Activated T-cell treated with anti-CD3 and anti-CD28 coated beads, Interleukin-2, amount 50 U/mL, for 24 hours (primary cell): Measurements from ENCODE around the gene PKD2L2.
"Not testable (repeated sequence)": the region's sequence is repeated elsewhere in the genome, so short reads cannot be mapped to it uniquely, and the experiment has no call there.

Source experiments
- DNase-seq: peaks from one replicate; pipeline ENCODE4 v3.0.0-alpha.2; 2020
- H3K27ac Mint-ChIP-seq: 2 replicates; pipeline ENCODE4 v1.8.0; 2020; ENCODE audit warnings: mild to moderate bottlenecking, mixed read lengths
- H3K27me3 Mint-ChIP-seq: 2 replicates; pipeline ENCODE4 v1.8.0; 2020; ENCODE audit warnings: mixed read lengths
- H3K36me3 Mint-ChIP-seq: 2 replicates; pipeline ENCODE4 v1.8.0; 2020; ENCODE audit warnings: low read depth, mixed read lengths
- H3K4me1 Mint-ChIP-seq: 2 replicates; pipeline ENCODE4 v1.8.0; 2020; ENCODE audit warnings: low read depth, mixed read lengths
- H3K4me3 Mint-ChIP-seq: 2 replicates; pipeline ENCODE4 v1.8.0; 2020; ENCODE audit warnings: mild to moderate bottlenecking, moderate library complexity, mixed read lengths
- H3K9me3 Mint-ChIP-seq: 2 replicates; pipeline ENCODE4 v1.8.0; 2020; ENCODE audit warnings: mixed read lengths

PKD2L2 gene

DNA sequence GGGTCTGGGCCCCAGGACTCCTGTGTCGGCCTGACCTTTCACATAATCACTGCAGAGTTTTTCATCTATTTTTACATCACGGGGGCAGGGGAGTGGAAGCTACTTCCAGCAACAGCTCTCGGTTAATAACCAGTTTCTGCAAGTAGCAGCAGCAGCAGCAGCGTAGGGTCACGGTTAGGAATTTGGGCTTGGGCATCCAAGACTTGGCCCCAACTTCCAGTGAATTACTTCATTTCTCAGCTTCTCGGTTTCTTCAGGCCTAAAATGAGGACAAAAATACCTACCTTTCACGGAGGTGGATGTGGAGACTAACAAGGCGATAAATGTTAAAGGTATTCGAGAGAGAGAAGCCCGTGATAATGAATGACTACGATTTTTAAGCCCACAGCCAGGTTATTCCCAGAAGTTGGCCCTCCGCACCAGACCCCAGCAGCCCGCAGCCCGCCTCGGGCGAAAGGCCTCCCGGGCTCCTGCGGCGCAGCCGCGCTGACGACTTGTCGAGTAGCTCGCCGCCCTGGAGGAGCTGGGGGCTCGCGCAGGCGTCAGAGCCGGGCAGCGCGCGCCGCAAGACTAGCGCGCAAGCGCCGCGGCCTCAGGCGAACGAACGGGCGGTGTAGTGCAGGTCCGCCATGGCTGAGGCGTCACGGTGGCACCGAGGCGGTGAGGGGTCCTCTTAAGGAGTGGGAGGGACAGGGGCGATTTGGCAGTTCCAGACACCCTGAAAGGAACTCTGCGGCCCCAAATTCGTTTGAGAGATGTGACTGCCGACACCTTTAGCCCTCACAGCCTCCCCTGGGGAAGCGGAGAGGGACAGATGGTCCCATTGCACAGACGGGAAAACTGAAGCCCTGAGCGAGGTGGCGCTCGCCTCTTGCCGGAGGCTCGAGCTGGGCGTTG is at the start of gene PKD2L2:
TSS of gene PKD2L2 (plus strand) at position 595 of the 897 bp plus-strand sequence. CDS start at position 630, 35 bp downstream.
- peak; percentile 88 for DNase-seq
- H3K36me3 Mint-ChIP-seq: peaks cover 7% of the 10 kb centered on the region
- H3K9me3 Mint-ChIP-seq: peaks cover 4% of the 10 kb centered on the region
- peak within 1 kb of the TSS; percentile 93 for H3K27ac Mint-ChIP-seq
- peaks cover 23% of the 10 kb centered on the region for H3K4me1 Mint-ChIP-seq
- H3K4me3 Mint-ChIP-seq: peak within 1 kb of the TSS; percentile 86
- no peaks in the 10 kb centered on the region for H3K27me3 Mint-ChIP-seq

- H3K4me3 Mint-ChIP-seq: no peak overlapping the region
- peaks cover 5% of the 10 kb centered on the region for H3K36me3 Mint-ChIP-seq
- no peak overlapping the region for H3K27ac Mint-ChIP-seq
- H3K4me1 Mint-ChIP-seq: no peaks in the 10 kb centered on the region
- no peaks in the 10 kb centered on the region for H3K9me3 Mint-ChIP-seq
- H3K27me3 Mint-ChIP-seq: no peaks in the 10 kb centered on the region
- no peak for DNase-seq
These were observed 47.0 kb upstream of the PKD2L2 start for GRCh38 chr5:137842296-137842695.

DNA sequence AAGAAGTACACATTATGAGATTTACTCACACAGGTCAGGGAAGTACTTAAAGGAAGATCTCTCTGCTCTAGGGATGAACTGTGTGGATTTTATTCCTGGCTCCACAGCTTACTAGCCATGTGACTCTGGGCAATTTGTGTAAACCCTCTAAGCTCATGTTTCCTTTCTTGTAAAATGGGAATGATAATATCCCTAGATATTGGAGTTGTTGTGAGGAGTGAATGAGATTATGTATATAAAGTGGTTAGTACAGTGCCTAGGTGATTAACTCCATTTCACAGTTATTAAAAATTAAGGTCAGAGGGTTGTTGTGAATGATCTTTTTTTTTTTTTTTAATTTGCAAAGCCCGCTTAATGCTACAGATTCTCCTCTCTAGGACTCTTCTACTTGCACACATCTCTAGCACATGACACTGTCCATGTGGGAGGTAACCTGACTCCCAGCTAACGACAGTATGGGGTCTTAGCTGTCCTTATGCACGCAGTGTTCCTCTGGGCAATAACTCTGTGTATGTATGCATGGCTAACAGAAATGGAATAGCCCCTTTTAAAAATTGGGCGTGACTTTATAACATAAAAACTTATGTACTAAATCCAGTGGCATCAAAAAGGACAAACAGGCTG is 45.5 kb upstream of the PKD2L2 start:
- Mint-ChIP-seq H3K27ac (no peak overlapping the region), H3K36me3 (peaks cover 5% of the 10 kb centered on the region), H3K9me3 (no peaks in the 10 kb centered on the region), H3K4me1 (no peaks in the 10 kb centered on the region), H3K27me3 (no peaks in the 10 kb centered on the region), H3K4me3 (no peak overlapping the region)
- no peak for DNase-seq

- H3K4me3 Mint-ChIP-seq: no peak overlapping the region
- H3K36me3 Mint-ChIP-seq: peaks cover 5% of the 10 kb centered on the region
- no peak for DNase-seq
- no peak overlapping the region for H3K27ac Mint-ChIP-seq
- no peaks in the 10 kb centered on the region for H3K4me1 Mint-ChIP-seq
- no peaks in the 10 kb centered on the region for H3K27me3 Mint-ChIP-seq
- H3K9me3 Mint-ChIP-seq: no peaks in the 10 kb centered on the region
These were observed 43.8 kb upstream of the PKD2L2 start for GRCh38 chr5:137845472-137845871.

DNA sequence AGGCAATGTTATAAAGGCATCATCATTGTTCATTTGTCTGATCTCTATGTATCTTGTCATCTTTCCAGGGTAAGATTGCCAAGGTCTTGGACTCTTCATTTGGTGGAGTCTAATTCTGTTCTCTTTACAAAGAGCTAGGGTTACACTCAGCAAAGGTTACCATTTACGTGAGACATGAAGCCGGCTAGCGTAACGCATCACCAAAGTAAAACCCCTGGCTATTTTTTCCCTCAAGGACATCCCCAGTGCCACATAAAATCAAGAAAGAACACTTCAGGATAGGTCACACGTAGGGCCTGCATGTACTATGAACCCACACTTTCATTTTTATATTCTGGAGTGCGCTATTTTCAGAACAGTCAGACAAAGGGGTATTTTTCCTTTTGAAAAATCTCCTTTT is 41.6 kb upstream of the PKD2L2 start:
- Mint-ChIP-seq H3K9me3 (no peaks in the 10 kb centered on the region), H3K27me3 (no peaks in the 10 kb centered on the region), H3K36me3 (peaks cover 5% of the 10 kb centered on the region), H3K4me1 (no peaks in the 10 kb centered on the region), H3K27ac (no peak overlapping the region), H3K4me3 (no peak overlapping the region)
- DNase-seq: no peak

- not testable (repeated sequence) for H3K9me3 Mint-ChIP-seq, H3K4me3 Mint-ChIP-seq, H3K27ac Mint-ChIP-seq, DNase-seq, H3K36me3 Mint-ChIP-seq, H3K27me3 Mint-ChIP-seq
- peaks cover 11% of the 10 kb centered on the region for H3K4me1 Mint-ChIP-seq
These were observed 36.1 kb upstream of the PKD2L2 start for GRCh38 chr5:137853165-137853564.

DNA sequence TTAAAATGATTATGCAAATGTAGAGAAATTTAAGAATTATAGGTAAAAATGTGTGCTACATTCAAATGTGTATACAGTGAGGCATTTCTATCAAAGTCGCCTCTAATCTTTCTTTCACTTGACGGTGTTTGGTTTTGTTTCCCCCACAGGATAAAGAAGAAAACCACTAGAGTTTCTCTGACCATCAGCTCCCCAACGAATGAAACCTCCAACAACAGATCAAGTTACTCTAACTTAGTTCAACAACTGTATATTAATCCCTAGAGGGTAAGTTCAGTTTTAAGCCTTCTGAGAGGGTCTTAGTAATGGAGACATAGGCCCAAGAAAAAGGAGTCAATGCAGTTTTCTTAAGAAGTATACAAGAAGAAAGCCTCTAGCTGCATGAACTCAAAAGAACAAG is 33.1 kb upstream of the PKD2L2 start:
- peaks cover 14% of the 10 kb centered on the region for H3K4me1 Mint-ChIP-seq
- H3K27ac Mint-ChIP-seq: no peak overlapping the region
- DNase-seq: no peak
- no peak overlapping the region for H3K4me3 Mint-ChIP-seq
- H3K27me3 Mint-ChIP-seq: no peaks in the 10 kb centered on the region
- H3K9me3 Mint-ChIP-seq: no peaks in the 10 kb centered on the region
- H3K36me3 Mint-ChIP-seq: no peaks in the 10 kb centered on the region

- no peaks in the 10 kb centered on the region for H3K27me3 Mint-ChIP-seq
- no peak overlapping the region for H3K27ac Mint-ChIP-seq
- peaks cover 19% of the 10 kb centered on the region for H3K4me1 Mint-ChIP-seq
- no peaks in the 10 kb centered on the region for H3K9me3 Mint-ChIP-seq
- no peak for DNase-seq
- no peaks in the 10 kb centered on the region for H3K36me3 Mint-ChIP-seq
- H3K4me3 Mint-ChIP-seq: no peak overlapping the region
These were observed 32.1 kb upstream of the PKD2L2 start for GRCh38 chr5:137856916-137857862.

DNA sequence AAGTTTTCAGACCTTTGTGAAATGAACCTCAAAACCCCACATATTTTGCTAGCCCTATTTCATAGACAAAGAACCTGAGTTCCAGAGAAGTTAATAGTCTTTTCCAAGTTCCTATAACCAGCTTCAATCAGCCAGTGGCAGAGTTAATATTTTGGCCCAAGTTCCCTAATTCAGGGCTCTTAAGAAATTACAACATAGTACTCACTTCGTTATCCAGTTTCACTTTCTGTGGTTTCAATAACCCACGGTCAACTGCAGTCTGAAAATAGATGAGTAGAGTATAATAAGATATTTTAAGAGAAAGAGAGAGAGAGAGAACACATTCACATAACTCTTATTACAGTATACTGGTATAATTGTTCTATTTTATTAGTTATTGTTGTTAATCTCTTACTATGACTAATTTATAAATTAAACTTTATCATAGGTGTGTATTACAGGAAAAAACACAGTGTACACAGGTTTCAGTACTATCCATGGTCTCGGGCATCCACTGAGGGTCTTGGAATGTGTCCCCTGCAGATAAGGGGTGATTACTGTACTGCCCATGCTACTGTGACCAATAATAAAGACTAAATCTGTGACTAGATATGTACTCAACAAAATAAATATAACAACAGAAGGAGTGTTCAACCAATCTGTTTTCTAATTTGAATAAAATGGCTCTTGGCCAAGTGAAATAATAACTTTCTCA is 30.9 kb upstream of the PKD2L2 start:
- no peak for DNase-seq
- no peaks in the 10 kb centered on the region for H3K36me3 Mint-ChIP-seq
- H3K27ac Mint-ChIP-seq: no peak overlapping the region
- H3K27me3 Mint-ChIP-seq: no peaks in the 10 kb centered on the region
- no peaks in the 10 kb centered on the region for H3K9me3 Mint-ChIP-seq
- H3K4me1 Mint-ChIP-seq: peaks cover 19% of the 10 kb centered on the region
- peak overlapping the region; percentile 42 for H3K4me3 Mint-ChIP-seq

DNA sequence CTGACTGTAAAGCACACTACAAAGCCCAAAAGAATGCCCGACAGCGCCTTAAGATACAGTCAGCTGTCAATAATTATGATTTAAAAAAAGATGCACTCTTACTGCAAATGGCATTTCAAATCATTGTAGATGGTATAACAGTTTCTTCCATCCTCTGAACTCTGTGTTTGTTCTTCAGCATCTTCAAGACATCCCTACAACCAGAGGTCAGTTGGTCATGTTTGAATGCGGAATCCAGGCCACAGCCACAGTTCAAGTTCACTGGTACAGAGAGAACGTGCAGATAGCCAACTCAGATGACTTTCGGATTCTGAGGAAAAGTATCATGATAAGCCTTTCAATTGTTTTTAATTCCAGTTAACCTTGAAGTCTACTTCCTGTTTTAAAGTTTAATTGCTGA is 30.3 kb upstream of the PKD2L2 start:
- no peaks in the 10 kb centered on the region for H3K36me3 Mint-ChIP-seq
- no peaks in the 10 kb centered on the region for H3K27me3 Mint-ChIP-seq
- no peak for DNase-seq
- H3K27ac Mint-ChIP-seq: no peak overlapping the region
- H3K4me3 Mint-ChIP-seq: no peak overlapping the region
- H3K9me3 Mint-ChIP-seq: no peaks in the 10 kb centered on the region
- peaks cover 19% of the 10 kb centered on the region for H3K4me1 Mint-ChIP-seq

GRCh38 chr5:137862251-137862650 is 27.0 kb upstream of the PKD2L2 start:
- Mint-ChIP-seq H3K9me3 (no peaks in the 10 kb centered on the region), H3K4me3 (no peak overlapping the region), H3K27me3 (no peaks in the 10 kb centered on the region), H3K36me3 (no peaks in the 10 kb centered on the region), H3K27ac (no peak overlapping the region), H3K4me1 (peaks cover 17% of the 10 kb centered on the region)
- DNase-seq: no peak

- not testable (repeated sequence) for H3K36me3 Mint-ChIP-seq, H3K27ac Mint-ChIP-seq, H3K27me3 Mint-ChIP-seq, DNase-seq, H3K4me1 Mint-ChIP-seq, H3K4me3 Mint-ChIP-seq, H3K9me3 Mint-ChIP-seq
These were observed 25.6 kb upstream of the PKD2L2 start for GRCh38 chr5:137863653-137864052.

DNA sequence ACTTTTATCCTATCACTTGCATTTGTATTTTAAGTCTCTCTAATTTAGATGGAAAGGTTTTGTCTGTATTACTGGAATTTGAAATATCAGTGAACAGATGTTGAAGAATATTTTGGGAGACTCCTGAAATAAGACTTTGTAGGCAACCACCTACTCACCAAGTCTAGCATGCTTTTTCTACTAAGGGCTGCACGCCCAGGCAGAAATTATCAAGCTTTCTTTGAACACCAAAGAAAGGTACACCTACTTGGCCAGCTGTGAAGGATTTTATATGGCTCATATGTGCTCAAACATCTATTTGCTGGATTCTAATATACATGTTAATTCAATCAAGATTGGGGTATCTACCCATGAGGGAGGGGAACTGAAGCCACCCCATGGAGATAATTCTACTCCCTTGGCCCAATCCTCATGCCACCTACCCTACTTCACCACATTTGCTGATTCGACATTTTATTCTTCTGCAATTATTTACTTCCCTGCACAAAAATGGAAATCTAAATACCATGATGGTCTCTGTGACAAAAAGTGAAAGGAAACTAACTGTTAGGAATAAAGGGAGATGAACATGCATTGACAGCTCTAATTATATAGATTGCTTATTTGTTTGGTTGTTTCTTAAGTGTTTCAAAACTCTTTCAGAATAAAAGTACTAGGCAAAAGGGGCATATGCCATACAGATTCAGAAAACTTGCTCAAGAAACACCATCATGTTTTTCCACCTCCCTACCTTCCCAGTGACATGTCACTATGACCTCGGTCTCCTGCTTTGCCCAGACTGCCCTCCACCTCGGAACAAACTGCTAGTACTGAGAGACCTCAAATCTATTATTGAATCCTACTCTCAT is 22.5 kb upstream of the PKD2L2 start:
- Mint-ChIP-seq H3K9me3 (no peaks in the 10 kb centered on the region), H3K36me3 (no peaks in the 10 kb centered on the region)

More for the DNA sequence above, 22.5 kb upstream of the PKD2L2 start:
- no peak overlapping the region for H3K27ac Mint-ChIP-seq
- H3K4me1 Mint-ChIP-seq: peaks cover 3% of the 10 kb centered on the region
- no peaks in the 10 kb centered on the region for H3K27me3 Mint-ChIP-seq
- no peak for DNase-seq
- no peak overlapping the region for H3K4me3 Mint-ChIP-seq
